Activated CD4-positive, alpha-beta memory T cell treated with anti-CD3 and anti-CD28 coated beads, Interleukin-2, amount 10 ng/mL, durations not matched to agents 7 days and 5 days (primary cell): ENCODE measurements around the gene MYT1. TPM values are rescaled to one million over a fixed set of nuclear protein-coding genes. Genes with fewer than 3 reads are reported as not detected.
"Not testable (repeated sequence)": the region's sequence is repeated elsewhere in the genome, so short reads cannot be mapped to it uniquely, and the experiment has no call there.

Source experiments
- CTCF ChIA-PET: fragments of 350-600 bp; sonication (Branson Sonifier 250); formaldehyde crosslinking; loops from one replicate; lab custom pipeline; 2021; ENCODE audit warnings: antibody characterized with exemption, inconsistent platforms; lab: Charles Lee
- POLR2A ChIA-PET: fragments of 350-600 bp; sonication (Branson Sonifier 250); formaldehyde crosslinking; loops from one replicate; lab custom pipeline; 2021; ENCODE audit warnings: antibody characterized with exemption; lab: Charles Lee
- DNase-seq: peaks from one replicate; pipeline ENCODE4 v3.0.0-alpha.2; 2020
- H3K27ac Mint-ChIP-seq: one replicate; pipeline ENCODE4 v1.8.0; 2021; ENCODE audit warnings: mild to moderate bottlenecking, mixed read lengths
- H3K27me3 Mint-ChIP-seq: one replicate; pipeline ENCODE4 v1.8.0; 2021; ENCODE audit warnings: mixed read lengths
- H3K36me3 Mint-ChIP-seq: one replicate; pipeline ENCODE4 v1.8.0; 2021; ENCODE audit warnings: low read depth, mixed read lengths
- H3K4me1 Mint-ChIP-seq: one replicate; pipeline ENCODE4 v1.8.0; 2021; ENCODE audit warnings: mixed read lengths
- H3K4me3 Mint-ChIP-seq: one replicate; pipeline ENCODE4 v1.8.0; 2021; ENCODE audit warnings: mild to moderate bottlenecking, mixed read lengths
- H3K9me3 Mint-ChIP-seq: one replicate; pipeline ENCODE4 v1.8.0; 2021; ENCODE audit warnings: mixed read lengths
- total RNA-seq, 2 experiments: library from RNA; stranded (reverse); gene quantifications; one replicate each; pipeline ENCODE4 v1.2.3, GENCODE V29; 2021

The MYT1 gene
- total RNA-seq, 2 experiments from 2014 or later, result not detected

DNA sequence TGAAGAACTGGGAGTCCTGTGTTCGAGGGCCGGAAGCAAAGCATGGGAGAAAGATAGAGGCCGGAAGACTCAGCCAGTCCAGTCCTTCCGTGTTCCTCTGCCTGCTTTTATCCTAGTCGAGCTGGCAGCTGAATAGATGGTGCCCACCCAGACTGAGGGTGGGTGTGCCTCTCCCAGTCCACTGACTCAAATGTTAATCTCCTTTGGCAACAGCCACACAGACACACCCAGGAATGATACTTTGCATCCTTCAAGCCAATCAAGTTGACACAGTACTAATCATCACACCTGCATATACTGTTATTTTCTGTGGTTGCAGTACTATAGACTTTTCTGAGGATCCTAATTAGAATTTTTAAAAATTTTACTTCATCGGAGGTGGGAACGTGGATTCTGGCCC, 112.6 kb downstream of the MYT1 start:
- DNase-seq, result no peak
- Mint-ChIP-seq H3K4me3 (no peak overlapping the region), H3K9me3 (no peaks in the 10 kb centered on the region), H3K4me1 (peaks cover 8% of the 10 kb centered on the region), H3K27ac (no peak overlapping the region), H3K36me3 (peaks cover 4% of the 10 kb centered on the region), H3K27me3 (peaks cover 2% of the 10 kb centered on the region)
- ChIA-PET POLR2A (no interaction called here), CTCF (no interaction called here)

DNA sequence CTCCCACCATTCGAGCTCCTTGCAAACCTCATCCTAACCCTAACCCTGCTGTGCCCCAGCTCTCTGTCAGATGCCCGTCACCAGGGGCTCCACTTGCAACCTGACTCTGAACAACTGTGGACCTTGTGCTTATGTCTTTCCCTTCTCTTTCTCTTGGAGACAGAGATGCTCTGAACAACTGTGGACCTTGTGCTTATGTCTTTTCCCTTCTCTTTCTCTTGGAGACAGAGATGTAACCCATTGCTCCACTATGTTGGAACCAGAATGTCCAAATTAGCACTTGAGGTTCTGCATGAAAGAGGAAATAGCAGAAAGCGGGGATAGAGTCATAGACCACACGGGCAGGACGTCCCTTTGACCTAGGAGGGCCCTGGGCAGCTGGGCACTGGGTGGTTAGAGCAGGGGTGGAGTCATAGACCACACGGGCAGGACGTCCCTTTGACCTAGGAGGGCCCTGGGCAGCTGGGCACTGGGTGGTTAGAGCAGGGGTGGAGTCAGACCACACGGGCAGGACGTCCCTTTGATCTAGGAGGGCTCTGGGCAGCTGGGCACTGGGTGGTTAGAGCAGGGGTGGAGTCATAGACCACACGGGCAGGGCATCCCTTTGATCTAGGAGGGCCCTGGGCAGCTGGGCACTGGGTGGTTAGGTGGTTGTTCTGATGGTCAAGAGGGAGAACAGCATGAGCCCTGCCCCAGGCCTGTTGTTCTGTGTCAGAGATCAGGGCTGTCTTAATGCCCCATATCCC, 113.5 kb downstream of the MYT1 start:
- POLR2A ChIA-PET, result interaction anchor here (1.1 kb wide), 1 partner anchor 22 kb away, joined by 5 read pairs; no protein-coding TSS in a partner anchor

DNA sequence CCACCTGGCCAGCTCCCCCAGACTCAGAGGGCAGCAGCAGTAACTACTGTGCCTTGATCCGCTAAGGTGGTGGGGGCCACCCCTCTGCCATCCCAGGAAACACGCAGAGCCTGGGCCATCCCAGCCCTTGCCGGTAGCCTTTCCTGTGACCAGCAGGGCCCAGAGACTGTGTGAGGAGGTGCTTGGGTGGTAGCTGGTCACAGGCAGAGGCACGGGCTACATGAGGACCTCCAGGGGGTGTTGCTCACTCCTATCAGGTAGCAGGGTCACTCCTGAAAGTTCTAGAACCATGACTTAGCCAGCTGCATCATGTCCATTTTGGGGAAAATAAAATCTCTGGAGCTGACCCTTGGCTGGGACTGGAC, 114.0 kb downstream of the MYT1 start:
- Mint-ChIP-seq H3K9me3 (no peaks in the 10 kb centered on the region), H3K27me3 (peaks cover 3% of the 10 kb centered on the region), H3K4me1 (peaks cover 10% of the 10 kb centered on the region), H3K27ac (no peak overlapping the region), H3K4me3 (no peak overlapping the region), H3K36me3 (no peaks in the 10 kb centered on the region)
- DNase-seq, result no peak
- POLR2A ChIA-PET, result interaction anchor here (1.1 kb wide), 1 partner anchor 22 kb away, joined by 5 read pairs; no protein-coding TSS in a partner anchor
- CTCF ChIA-PET, result interaction anchor here (0.9 kb wide), 1 partner anchor 22 kb away, joined by 4 read pairs; the partner anchor contains the start of gene PCMTD2

More for the DNA sequence above, 113.5 kb downstream of the MYT1 start:
- H3K9me3 Mint-ChIP-seq, result no peaks in the 10 kb centered on the region
- CTCF ChIA-PET, result interaction anchor here (0.9 kb wide), 1 partner anchor 22 kb away, joined by 4 read pairs; the partner anchor contains the start of gene PCMTD2
- no peak overlapping the region for H3K4me3 Mint-ChIP-seq
- peaks cover 4% of the 10 kb centered on the region for H3K36me3 Mint-ChIP-seq
- H3K27ac Mint-ChIP-seq, result no peak overlapping the region
- H3K27me3 Mint-ChIP-seq, result peaks cover 3% of the 10 kb centered on the region
- H3K4me1 Mint-ChIP-seq, result peaks cover 10% of the 10 kb centered on the region
- no peak for DNase-seq

DNA sequence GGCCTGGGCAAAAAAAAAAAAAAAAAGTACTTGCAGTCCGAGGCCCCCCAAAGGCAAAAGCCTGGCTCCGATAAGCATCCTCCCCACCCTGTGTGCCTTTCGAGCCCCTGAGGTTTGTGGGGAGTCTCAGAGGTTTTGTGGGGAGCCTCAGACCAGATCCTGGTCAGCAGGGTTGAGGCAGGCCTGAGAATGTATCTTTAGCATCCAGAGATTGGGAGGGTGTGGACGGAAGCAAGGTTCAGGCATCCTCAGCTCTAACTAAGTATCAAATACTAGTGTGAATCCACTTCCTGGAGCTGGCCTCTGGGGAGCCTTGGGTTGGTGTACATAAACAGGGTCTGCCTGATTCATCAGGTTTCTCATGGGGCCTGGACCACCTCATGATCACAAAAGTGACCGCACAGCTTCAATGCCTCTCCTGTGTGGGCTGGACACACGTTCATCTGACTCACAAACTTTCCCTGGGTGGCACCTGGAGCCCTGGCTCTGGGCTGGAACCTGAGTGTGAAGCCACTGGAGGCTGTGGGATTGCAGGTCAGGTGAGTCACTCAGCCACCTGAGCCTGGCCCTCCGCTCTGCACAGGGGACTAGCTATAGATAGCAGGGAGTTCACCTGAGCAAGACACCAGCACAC, 115.7 kb downstream of the MYT1 start:
- Mint-ChIP-seq H3K27me3 (peaks cover 5% of the 10 kb centered on the region), H3K9me3 (peaks cover 3% of the 10 kb centered on the region), H3K4me1 (peaks cover 10% of the 10 kb centered on the region), H3K4me3 (no peak overlapping the region), H3K36me3 (no peaks in the 10 kb centered on the region), H3K27ac (no peak overlapping the region)
- DNase-seq, result no peak
- POLR2A ChIA-PET, result no interaction called here
- CTCF ChIA-PET, result no interaction called here

DNA sequence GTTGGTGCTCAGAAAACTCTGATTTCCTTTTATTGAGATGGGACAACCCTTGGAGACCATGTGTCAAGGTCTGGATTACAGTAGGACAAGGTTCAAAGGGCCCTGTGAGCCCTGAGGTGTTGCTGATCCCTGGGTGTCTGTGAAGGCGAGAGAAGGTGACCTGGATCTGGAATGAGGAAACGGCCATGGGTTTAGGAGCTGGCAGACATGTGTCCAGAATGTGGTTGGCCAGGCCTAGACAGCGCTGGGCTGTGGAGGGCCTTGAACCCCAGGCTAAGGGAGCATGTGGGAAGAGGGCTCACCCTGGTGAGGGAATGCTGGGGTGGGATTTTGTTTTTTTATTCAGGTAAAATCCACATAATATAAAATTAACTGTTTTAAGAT, 116.2 kb downstream of the MYT1 start:
- DNase-seq, result no peak

DNA sequence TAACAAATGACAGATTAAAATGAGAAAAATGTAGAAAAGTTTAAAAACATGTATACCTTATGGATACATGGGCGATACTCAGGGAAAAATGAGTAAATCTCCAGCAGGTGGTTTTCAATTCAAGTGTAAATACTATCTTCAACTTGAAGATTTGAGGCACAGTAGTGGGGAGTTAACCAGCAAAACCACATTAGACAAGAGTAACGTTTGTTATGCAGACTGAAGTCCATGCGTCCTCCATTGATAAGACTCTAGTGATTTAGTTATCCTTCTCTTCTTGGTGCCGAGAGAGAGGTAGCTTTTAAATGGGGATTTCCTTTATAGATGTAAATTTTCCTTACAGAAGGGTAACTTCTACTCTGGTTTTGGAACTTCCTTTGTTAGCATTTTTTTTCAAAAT, 119.4 kb downstream of the MYT1 start:
- H3K4me1 Mint-ChIP-seq, result peaks cover 10% of the 10 kb centered on the region
- no peak overlapping the region for H3K27ac Mint-ChIP-seq
- no peak overlapping the region for H3K4me3 Mint-ChIP-seq
- peaks cover 5% of the 10 kb centered on the region for H3K27me3 Mint-ChIP-seq
- POLR2A ChIA-PET, result no interaction called here
- CTCF ChIA-PET, result interaction anchor here (0.6 to 4.6 kb wide), 2 partner anchors 28 to 298 kb away, joined by 3 to 45 read pairs; partner anchors contain the start of gene PCMTD2
- H3K9me3 Mint-ChIP-seq, result peaks cover 3% of the 10 kb centered on the region
- DNase-seq, result no peak
- H3K36me3 Mint-ChIP-seq, result no peaks in the 10 kb centered on the region

More for the DNA sequence above, 116.2 kb downstream of the MYT1 start:
- H3K27me3 Mint-ChIP-seq, result peaks cover 5% of the 10 kb centered on the region
- no peaks in the 10 kb centered on the region for H3K36me3 Mint-ChIP-seq
- H3K27ac Mint-ChIP-seq, result no peak overlapping the region
- POLR2A ChIA-PET, result no interaction called here
- peaks cover 3% of the 10 kb centered on the region for H3K9me3 Mint-ChIP-seq
- H3K4me3 Mint-ChIP-seq, result no peak overlapping the region
- CTCF ChIA-PET, result no interaction called here
- H3K4me1 Mint-ChIP-seq, result peaks cover 10% of the 10 kb centered on the region

DNA sequence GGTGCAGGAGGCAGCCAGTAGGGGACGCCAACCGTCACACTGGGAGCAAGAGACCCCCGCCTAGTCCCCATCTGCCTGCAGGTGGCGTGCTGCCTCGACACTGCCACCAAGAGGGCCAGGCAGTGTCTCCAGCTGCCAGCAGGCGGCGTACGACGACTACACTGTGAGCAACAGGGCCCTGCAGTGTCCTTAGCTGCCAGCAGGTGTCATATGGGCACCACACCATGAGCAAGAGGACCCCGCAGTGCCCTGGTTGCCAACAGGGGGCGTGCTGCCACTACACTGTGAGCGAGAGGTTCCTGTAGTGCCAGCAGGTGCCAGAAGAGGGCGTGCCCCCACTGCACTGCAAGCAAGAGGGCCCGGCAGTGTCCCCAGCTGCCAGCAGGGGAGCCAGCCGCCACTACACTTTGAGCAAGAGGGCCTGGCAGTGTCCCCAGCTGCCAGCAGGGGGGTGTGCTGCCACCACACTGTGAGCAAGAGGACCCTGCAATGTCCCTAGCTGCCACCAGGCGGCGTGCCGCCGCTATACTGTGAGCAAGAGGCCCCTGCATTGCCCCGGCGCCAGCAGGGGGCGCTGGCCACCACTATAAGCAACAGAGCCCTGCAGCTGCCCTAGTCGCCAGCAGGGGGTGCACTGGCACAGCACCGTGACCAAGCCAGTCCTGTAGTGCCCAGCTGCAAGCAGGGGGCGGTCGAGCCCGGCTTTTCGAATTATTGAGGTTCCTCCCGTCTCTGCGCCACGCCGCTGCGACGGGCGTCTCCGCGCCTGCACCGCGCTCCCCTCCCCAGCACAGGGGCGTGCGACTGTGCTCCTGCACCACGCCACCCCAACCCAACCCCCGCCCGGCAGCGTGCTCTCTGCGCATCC, 121.6 kb downstream of the MYT1 start:
- DNase-seq, result peak; percentile 94
- not testable (repeated sequence) for H3K4me3 Mint-ChIP-seq, H3K27ac Mint-ChIP-seq, H3K27me3 Mint-ChIP-seq, H3K4me1 Mint-ChIP-seq, H3K9me3 Mint-ChIP-seq, H3K36me3 Mint-ChIP-seq
- POLR2A ChIA-PET, result interaction anchor here (1.0 to 1.1 kb wide), 2 partner anchors 28 to 30 kb away, joined by 3 to 7 read pairs; partner anchors contain the start of gene PCMTD2
- CTCF ChIA-PET, result interaction anchor here (0.7 to 4.6 kb wide), 7 partner anchors 11 to 202 kb away, joined by 3 to 45 read pairs (median 4); partner anchors contain the start of gene PCMTD2

DNA sequence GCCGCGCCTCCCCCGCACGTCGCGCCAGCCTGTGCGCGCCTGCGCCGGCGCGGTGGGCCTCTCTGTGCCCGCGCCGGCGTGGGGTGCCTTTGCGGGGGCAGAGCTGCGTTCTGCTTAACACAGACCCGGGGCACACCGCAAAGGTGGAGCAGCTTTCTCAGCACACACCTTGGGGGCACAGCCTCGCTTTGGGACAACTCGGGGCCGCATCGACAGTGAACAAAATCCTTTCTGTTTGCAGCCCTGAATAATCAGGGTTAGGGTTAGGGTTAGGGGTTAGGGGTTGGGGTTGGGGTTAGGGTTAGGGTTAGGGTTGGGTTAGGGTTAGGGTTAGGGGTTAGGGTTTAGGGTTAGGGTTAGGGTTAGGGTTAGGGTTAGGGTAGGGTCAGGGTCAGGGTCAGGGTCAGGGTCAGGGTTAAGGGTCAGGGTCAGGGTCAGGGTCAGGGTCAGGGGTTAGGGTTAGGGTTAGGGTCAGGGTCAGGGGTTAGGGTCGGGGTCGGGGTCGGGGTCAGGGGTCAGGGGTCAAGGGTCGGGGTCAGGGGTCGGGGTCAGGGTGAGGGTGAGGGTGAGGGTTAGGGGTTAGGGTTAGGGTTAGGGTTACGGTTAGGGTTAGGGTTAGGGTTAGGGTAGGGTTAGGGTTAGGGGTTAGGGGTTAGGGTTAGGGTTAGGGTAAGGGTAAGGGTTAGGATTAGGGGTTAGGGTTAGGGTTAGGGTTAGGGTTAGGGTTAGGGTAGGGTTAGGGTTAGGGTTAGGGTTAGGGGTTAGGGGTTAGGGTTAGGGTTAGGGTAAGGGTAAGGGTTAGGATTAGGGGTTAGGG, 122.4 kb downstream of the MYT1 start:
- POLR2A ChIA-PET, result interaction anchor here (1.0 to 1.1 kb wide), 2 partner anchors 29 to 31 kb away, joined by 3 to 7 read pairs; partner anchors contain the start of gene PCMTD2
- DNase-seq, H3K27me3 Mint-ChIP-seq, H3K27ac Mint-ChIP-seq, H3K9me3 Mint-ChIP-seq, H3K4me3 Mint-ChIP-seq, H3K36me3 Mint-ChIP-seq, H3K4me1 Mint-ChIP-seq: not testable (repeated sequence)
- CTCF ChIA-PET, result interaction anchor here (0.7 to 4.6 kb wide), 5 partner anchors 12 to 203 kb away, joined by 3 to 45 read pairs (median 4); partner anchors contain the start of gene PCMTD2

DNA sequence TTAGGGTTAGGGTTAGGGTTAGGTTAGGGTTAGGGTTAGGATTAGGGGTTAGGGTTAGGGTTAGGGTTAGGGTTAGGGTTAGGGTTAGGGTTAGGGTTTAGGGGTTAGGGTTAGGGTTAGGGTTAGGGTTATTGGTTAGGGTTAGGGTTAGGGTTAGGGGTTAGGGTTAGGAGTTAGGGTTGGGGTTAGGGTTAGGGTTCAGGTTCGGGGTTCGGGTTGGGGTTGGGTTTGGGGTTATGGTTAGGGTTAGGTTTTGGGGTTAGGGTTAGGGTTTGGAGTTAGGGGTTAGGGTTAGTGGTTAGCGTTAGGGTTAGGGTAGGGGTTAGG, 123.0 kb downstream of the MYT1 start:
- DNase-seq, POLR2A ChIA-PET, H3K36me3 Mint-ChIP-seq, CTCF ChIA-PET, H3K27ac Mint-ChIP-seq, H3K27me3 Mint-ChIP-seq, H3K4me1 Mint-ChIP-seq, H3K4me3 Mint-ChIP-seq, H3K9me3 Mint-ChIP-seq: not testable (repeated sequence)

Other genes with a start within 250 kb of the MYT1 start
- gene UCKL1, start 208.0 kb upstream of the MYT1 start, total RNA-seq, result 10 to 100 TPM; 36.3 to 36.6 TPM
- 10 to 100 TPM; 16.5 to 16.7 TPM for gene ZNF512B, start 194.5 kb upstream of the MYT1 start, total RNA-seq
- 10 to 100 TPM; 18.3 to 21.0 TPM for gene SAMD10, start 184.8 kb upstream of the MYT1 start, total RNA-seq
- 10 to 100 TPM; 58.4 to 60.4 TPM for gene PRPF6, start 183.3 kb upstream of the MYT1 start, total RNA-seq
- 1 to 10 TPM; 6.9 to 7.2 TPM for gene C20orf204, start 128.3 kb upstream of the MYT1 start, total RNA-seq
- under 1 TPM; 0.25 TPM for gene SOX18, start 114.8 kb upstream of the MYT1 start, total RNA-seq
- 10 to 100 TPM; 66.3 to 74.1 TPM for gene TCEA2, start 101.3 kb upstream of the MYT1 start, total RNA-seq
- gene RGS19, start 84.9 kb upstream of the MYT1 start, total RNA-seq, result 100 to 1,000 TPM; 119 to 122 TPM
- 1 to 10 TPM; 1.2 to 1.6 TPM for gene OPRL1, start 84.4 kb upstream of the MYT1 start, total RNA-seq
- under 1 TPM in 1 of 2 experiments, not detected in 1; 0.38 TPM for gene LKAAEAR1, start 80.1 kb upstream of the MYT1 start, total RNA-seq
- not detected for gene NPBWR2, start 56.9 kb upstream of the MYT1 start, total RNA-seq
- 10 to 100 TPM; 42.8 to 50.7 TPM for gene PCMTD2, start 91.3 kb downstream of the MYT1 start, total RNA-seq